NT2/D1 (cell line): ENCODE results near the gene TTC6.

Experiments
- SUZ12 ChIP-seq: IDR thresholded peaks from 2 replicates; pipeline ENCODE4 v1.6.1; 2011; ENCODE audit not compliant: insufficient read length, insufficient read depth; ENCODE audit errors: extremely low read depth
- YY1 ChIP-seq: IDR thresholded peaks from 2 replicates; pipeline ENCODE4 v1.6.1; 2011; ENCODE audit not compliant: insufficient read length, insufficient read depth
- ZNF274 ChIP-seq: IDR thresholded peaks from 2 replicates; pipeline ENCODE4 v1.6.1; 2011; ENCODE audit warnings: mild to moderate bottlenecking, low read depth, low read length

DNA sequence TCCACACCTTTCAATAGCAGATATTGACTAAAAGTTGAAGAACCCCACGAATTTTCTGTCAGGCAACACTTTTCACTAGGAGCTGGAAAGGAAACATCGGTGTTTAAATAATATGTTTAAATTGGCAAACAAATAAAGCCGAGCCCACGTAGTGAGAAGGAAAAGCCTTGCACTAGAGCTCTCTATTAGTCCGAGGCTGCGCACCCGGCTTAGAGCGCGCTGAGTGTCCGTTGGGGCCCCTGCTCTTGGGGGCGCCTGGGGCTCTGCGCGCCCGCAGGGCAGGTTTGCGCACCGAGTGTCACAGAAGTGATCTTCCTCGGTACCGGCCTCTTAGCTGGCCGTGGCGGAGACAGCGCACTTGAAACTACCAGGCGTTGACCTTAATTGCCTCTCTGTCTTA lies 6.4 kb downstream of the TTC6 start:
- TF ChIP-seq YY1 (no peak), SUZ12 (no peak), ZNF274 (no peak)
